8988T (cell line): ENCODE data around the gene SWT1.
"Not testable (repeated sequence)": the region's sequence is repeated elsewhere in the genome, so short reads cannot be mapped to it uniquely, and the experiment has no call there.

Source experiments
- DNase-seq: peaks from one replicate; pipeline ENCODE4 v3.0.0; 2011

Gene SWT1

GRCh38 chr1:185198712-185199111, 41.7 kb downstream of the SWT1 start:
- DNase-seq = not testable (repeated sequence)

DNA sequence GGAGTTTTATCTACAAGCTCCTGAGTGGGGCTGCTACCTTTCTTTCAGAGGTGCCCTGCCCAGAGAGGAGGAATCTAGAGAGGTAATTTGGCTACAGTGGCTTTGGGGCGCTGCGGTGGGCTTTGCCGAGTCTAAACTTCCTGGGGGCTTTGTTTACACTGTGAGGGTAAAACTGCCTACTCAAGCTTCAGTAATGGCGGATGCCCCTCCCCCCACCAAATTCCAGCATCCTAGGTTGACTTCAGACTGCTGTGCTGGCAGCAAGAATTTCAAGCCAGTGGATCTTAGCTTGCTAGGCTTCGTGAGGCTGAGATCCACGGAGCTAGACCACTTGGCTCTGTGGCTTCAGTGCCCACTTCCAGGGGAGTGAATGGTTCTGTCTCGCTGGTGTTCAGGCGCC, 43.9 kb downstream of the SWT1 start:
- no peak for DNase-seq

DNA sequence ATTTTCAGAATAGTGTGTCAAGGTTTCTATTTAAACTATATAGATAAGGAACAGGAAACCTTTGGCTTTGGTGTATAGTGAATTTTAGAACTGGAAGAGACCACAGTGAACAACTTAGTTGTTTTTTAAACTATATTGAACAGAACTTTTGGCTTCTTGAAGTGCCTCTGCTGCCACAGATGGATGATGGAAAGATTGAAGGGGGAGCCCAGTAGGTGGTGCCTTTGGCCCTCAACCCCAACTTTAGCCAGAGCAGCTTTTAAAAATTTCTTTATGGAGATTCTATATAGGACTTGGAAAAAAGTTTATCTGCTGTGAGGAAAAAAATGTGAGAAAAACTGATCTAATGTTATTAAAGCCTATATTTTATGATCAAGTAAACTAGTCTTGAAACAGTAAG, 50.2 kb downstream of the SWT1 start:
- DNase-seq = no peak

- DNase-seq = no peak
These were observed 51.1 kb downstream of the SWT1 start for GRCh38 chr1:185207980-185208602.

DNA sequence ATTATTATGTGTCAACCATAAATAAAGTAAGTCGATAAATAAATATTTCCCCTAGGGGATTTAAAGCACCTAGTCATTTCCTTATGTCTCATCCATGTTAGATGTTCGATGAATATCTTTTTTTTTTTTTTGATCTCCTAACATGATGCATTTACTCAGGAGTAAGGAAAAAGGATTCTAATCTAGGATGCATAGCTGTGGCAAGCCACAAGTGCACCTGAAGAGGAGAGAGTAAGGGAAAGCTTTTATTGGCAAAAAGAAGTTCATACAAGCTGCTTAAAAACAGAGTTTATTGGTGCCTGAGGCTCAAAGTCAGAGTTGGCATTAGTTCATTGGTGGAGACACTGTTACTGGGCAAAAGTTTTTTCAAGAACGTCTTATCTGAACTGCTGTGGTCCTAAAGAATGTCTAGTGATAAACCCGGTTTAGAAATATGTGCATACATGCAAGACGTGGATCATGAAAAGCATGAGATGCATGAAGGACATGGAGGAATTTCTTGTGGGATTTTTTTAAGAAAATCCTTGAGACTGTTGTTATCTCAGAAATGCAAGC, 51.7 kb downstream of the SWT1 start:
- no peak for DNase-seq

DNA sequence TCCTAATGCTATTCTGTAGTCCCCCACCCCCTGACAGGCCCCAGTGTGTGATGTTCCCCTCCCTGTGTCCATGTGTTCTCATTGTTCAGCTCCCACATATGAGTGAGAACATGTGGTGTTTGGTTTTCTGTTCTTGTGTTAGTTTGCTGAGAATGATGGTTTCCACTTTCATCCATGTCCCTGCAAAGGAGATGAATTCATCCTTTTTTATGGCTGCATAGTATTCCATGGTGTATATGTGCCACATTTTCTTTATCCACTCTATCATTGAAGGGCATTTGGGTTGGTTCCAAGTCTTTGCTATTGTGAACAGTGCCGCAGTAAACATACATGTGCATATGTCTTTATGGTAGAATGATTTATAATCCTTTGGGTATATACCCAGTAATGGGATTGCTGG, 52.4 kb downstream of the SWT1 start:
- not testable (repeated sequence) for DNase-seq

DNA sequence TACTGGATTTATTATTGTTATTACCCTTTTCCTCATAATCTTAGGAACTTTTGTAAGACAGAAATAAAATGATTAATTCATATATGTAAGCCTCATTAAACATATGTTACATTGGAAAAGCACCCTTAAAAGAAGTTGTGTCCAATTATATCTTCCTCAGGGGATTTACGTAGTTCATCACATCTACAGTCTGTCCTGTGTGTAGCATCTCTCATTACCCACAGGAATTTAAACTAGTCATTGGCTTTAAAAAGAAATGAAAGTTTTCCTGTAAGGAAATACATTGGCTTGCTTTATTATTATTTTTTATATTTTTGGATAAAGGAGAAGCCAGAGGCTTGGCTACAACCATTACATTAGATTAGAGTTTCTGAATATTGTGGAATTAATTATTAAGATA, 56.1 kb downstream of the SWT1 start:
- DNase-seq = no peak

- DNase-seq = no peak
These were observed 58.9 kb downstream of the SWT1 start for GRCh38 chr1:185215911-185216310.

DNA sequence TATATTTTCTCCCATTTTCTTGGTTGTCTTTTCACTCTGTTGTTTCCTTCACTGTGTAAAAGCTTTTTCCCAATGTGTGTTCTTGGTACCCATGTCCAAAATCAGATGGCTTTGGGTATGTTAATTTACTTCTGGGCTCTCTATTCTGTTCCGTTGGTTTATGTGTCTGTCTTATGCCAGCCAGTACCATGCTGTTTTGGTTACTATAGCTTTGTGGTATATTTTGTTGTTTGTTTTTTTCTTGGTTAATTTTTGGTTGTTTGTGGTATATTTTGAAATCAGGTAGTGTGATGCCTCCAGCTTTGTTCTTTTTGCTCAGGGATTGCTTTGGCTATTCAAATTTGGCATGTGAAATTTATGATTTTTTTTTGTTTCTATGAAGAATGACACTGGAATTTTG, 67.2 kb downstream of the SWT1 start:
- DNase-seq = no peak

GRCh38 chr1:185227161-185227560, 70.2 kb downstream of the SWT1 start:
- DNase-seq = no peak

DNA sequence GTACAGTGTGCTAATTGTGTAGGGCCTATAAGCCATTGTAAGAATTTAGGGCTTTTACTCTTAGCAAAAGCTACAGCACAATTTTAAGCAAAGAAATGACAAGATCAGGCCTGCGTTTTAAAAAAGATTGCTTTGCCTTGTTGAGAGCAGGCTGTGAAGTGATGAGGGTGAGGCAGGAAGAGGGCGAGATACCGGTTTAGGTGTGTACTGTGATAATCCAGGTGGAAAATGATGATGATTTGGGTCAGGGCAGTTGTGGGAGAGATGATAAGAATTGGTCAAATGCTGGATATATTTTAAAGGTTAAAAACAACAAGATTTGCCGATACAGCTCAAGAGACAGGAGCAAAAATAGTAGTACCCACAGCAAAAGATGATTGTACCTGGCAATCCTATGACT, 72.0 kb downstream of the SWT1 start:
- DNase-seq = no peak

GRCh38 chr1:185229981-185230380, 73.0 kb downstream of the SWT1 start:
- no peak for DNase-seq

- DNase-seq = no peak
These were observed 75.9 kb downstream of the SWT1 start for GRCh38 chr1:185232874-185233273.

DNA sequence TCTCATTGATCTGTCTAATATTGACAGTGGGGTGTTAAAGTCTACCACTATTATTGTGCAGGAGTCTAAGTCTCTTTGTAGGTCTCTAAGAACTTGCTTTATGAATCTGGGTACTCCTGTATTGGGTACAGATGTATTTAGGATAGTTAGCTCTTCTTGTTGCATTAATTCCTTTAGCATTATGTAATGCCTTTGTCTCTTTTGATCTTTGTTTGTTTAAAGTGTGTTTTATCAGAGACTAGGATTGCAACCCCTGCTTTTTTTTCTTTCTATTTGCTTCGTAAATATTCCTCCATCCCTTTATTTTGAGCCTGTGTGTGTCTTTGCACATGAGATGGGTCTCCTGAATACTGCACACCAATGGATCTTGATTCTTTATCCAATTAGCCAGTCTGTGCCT, 77.2 kb downstream of the SWT1 start:
- DNase-seq = not testable (repeated sequence)

DNA sequence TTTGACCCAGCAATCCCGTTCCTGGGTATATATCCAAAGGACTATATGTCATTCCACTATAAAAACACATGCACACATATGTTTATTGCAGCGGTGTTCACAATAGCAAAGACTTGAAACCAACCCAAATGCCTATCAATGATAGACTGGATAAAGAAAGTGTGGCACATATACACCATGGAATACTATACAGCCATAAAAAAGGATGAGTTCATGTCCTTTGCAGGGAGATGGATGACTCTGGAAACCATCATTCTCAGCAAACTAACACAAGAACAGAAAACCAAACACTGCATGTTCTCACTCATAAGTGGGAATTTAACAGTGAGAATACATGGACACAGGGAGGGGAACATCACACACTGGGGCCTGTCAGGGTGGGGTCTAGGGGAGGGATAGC, 80.2 kb downstream of the SWT1 start:
- not testable (repeated sequence) for DNase-seq

DNA sequence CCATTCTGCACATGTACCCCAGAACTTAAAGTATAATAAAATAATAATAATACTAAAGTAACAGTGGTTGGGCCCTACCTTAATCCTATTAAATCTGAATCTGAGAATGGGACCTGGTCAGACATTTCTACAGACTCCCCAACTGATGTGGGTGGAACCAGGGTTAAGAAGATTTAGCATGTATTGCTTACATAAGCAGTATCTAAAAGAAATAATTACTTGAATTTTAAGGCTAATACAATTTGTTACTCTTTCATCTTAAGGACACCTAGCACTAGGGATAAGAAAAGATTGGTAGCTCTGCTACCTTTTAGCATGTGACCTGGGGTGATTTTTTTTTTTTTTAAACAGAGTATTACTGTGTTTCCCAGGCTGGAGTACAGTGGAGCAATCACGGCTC, 80.7 kb downstream of the SWT1 start:
- no peak for DNase-seq

DNA sequence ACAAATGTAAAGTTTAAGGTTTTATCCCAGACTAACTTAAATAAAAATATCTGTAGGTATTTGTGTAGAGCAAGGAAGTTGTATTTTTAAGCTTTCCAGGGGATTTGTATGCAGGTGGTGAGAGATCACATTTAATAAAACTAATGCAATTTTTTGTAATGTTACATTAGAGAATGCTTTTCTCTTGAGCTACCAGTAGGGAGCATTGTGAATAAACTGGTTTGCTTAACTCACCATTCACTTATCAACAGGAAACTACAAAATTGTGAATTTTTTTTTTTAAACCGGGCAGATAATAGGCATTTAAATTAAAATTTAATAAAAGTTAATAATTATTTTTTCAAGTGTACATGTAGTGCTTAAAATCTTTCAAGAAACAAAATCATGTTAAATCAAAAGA, 81.5 kb downstream of the SWT1 start:
- DNase-seq = no peak

- no peak for DNase-seq
These were observed 82.9 kb downstream of the SWT1 start for GRCh38 chr1:185239861-185240260.

DNA sequence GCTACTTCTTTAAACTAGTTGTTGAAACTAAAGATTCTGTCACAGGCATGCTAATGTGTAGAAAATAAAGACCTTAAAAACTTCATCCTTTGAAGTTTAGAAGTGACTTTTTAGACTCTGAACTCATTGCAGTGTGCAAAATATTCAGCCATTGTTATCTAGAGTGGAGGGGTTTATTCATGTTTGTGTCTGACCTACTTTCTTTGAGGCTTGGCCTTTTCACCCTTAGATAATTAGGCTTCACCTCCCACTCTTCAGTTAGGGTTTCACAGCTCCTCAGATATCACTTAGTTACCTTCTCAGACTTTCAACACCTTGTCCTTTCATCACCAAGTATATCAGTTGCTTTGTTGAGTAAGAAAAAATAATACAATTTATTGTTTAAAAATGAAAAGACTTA, 84.2 kb downstream of the SWT1 start:
- no peak for DNase-seq

DNA sequence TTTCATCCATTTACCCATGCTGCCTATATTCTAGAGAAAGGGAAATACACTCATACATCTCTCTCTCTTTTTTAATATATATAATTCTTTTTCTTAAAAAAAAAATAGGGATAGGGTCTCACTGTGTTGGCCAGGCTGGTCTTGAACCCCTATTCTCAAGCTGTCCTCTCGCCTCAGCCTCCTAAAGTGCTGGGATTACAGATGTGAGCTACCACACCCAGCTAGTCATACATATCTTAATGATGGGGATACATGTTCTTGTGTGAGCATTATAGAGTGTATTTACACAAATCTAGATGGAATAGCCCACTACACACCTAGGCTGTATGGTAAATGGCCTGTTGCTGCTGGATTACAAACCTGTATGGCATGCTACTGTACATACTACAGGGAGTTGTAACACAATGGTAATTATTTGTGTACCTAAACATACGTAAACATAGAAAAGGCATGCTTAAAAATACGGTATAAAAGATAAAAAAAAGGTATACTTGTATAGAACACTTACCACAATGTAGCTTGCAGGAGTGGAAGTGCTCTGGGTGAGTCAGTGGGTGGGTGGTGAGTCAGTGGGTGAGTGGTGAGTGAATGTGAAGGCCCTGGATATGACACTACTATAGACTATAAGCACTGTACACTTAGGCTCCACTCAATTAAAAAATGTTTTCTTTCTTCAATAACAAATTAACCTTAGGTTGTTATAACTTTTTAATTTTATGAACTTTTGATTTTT, 87.2 kb downstream of the SWT1 start:
- no peak for DNase-seq

- DNase-seq = no peak
These were observed 88.5 kb downstream of the SWT1 start for GRCh38 chr1:185245466-185245865.

GRCh38 chr1:185249563-185249962, 92.6 kb downstream of the SWT1 start:
- DNase-seq = no peak

- DNase-seq = no peak
These were observed 93.1 kb downstream of the SWT1 start for GRCh38 chr1:185250063-185250462.

GRCh38 chr1:185251928-185252327, 95.0 kb downstream of the SWT1 start:
- DNase-seq = not testable (repeated sequence)

- DNase-seq = not testable (repeated sequence)
These were observed 95.4 kb downstream of the SWT1 start for GRCh38 chr1:185252404-185252803.
